HepG2 (cell line): Measurements from ENCODE around the gene C1QTNF12. TPM values are rescaled to one million over a fixed set of nuclear protein-coding genes. Genes with fewer than 3 reads are reported as not detected.

Source experiments
- ASH2L ChIP-seq: fragments of 300-600, 200-600 bp; sonication (generic); IDR thresholded peaks from 2 replicates; pipeline ENCODE4 v1.7.0; 2017; ENCODE audit warnings: low read depth, mild to moderate bottlenecking, moderate library complexity, mixed read lengths, low read length; ENCODE audit not compliant: insufficient read length
- CBFB ChIP-seq: sonication (generic); formaldehyde crosslinking; IDR thresholded peaks from 2 replicates; pipeline ENCODE4 v1.4.0; 2020; ENCODE audit warnings: missing genetic modification reagents
- CREB3 ChIP-seq: sonication (generic); formaldehyde crosslinking; IDR thresholded peaks from 2 replicates; pipeline ENCODE4 v1.5.0; 2020; ENCODE audit warnings: missing genetic modification reagents
- ELF1 ChIP-seq: sonication (generic); formaldehyde crosslinking; IDR thresholded peaks from 2 replicates; pipeline ENCODE4 v1.4.0; 2020; ENCODE audit warnings: missing genetic modification reagents
- GMEB1 ChIP-seq: sonication (generic); formaldehyde crosslinking; IDR thresholded peaks from 2 replicates; pipeline ENCODE4 v1.5.1; 2020; ENCODE audit warnings: missing genetic modification reagents, mild to moderate bottlenecking, borderline replicate concordance
- HDAC6 ChIP-seq: fragments of 200-600 bp; sonication (generic); IDR thresholded peaks from 2 replicates; pipeline ENCODE4 v1.7.0; 2017; ENCODE audit warnings: mild to moderate bottlenecking, antibody characterized with exemption, low read length, low read depth
- HMG20A ChIP-seq: IDR thresholded peaks from 2 replicates; pipeline ENCODE4 v1.6.1; 2016; ENCODE audit warnings: borderline replicate concordance
- HNRNPLL ChIP-seq: fragments of 200-400 bp; formaldehyde crosslinking; IDR thresholded peaks from 2 replicates; pipeline ENCODE4 v1.6.1; 2017; ENCODE audit warnings: mild to moderate bottlenecking, low read depth, low read length; ENCODE audit not compliant: poor library complexity, severe bottlenecking
- NBN ChIP-seq: fragments of 450-650 bp; conservative IDR thresholded peaks from 2 replicates; pipeline ENCODE4 v1.6.1; 2017
- NCOA5 ChIP-seq: sonication (generic); formaldehyde crosslinking; IDR thresholded peaks from 2 replicates; pipeline ENCODE4 v1.4.0; 2020; ENCODE audit warnings: missing genetic modification reagents
- PTBP1 ChIP-seq: fragments of 200-400 bp; formaldehyde crosslinking; IDR thresholded peaks from 2 replicates; pipeline ENCODE4 v1.6.1; 2018; ENCODE audit warnings: low read length, low read depth; ENCODE audit not compliant: poor library complexity, severe bottlenecking
- SALL2 ChIP-seq: sonication (generic); formaldehyde crosslinking; IDR thresholded peaks from 2 replicates; pipeline ENCODE4 v1.8.1; 2023; ENCODE audit warnings: mild to moderate bottlenecking, missing genetic modification reagents, inconsistent platforms
- SAP130 ChIP-seq: IDR thresholded peaks from 2 replicates; pipeline ENCODE4 v1.6.1; 2016; ENCODE audit warnings: low read depth
- UBTF ChIP-seq: sonication (generic); formaldehyde crosslinking; IDR thresholded peaks from 2 replicates; pipeline ENCODE4 v1.4.0; 2020; ENCODE audit warnings: mild to moderate bottlenecking, missing genetic modification reagents
- ZBTB8A ChIP-seq: sonication (generic); formaldehyde crosslinking; IDR thresholded peaks from 2 replicates; pipeline ENCODE4 v1.4.0; 2020; ENCODE audit warnings: mild to moderate bottlenecking, low read depth, missing genetic modification reagents, borderline replicate concordance
- ZMAT5 ChIP-seq: sonication (generic); formaldehyde crosslinking; IDR thresholded peaks from 2 replicates; pipeline ENCODE4 v1.5.0; 2020; ENCODE audit warnings: mild to moderate bottlenecking, low read depth, missing genetic modification reagents, borderline replicate concordance
- ZNF17 ChIP-seq: sonication (generic); formaldehyde crosslinking; IDR thresholded peaks from 2 replicates; pipeline ENCODE4 v1.5.0; 2020; ENCODE audit warnings: mild to moderate bottlenecking, missing genetic modification reagents
- ZNF367 ChIP-seq: sonication (generic); formaldehyde crosslinking; IDR thresholded peaks from 2 replicates; pipeline ENCODE4 v1.4.0; 2020; ENCODE audit warnings: missing genetic modification reagents, borderline replicate concordance
- ZNF598 ChIP-seq: sonication (generic); formaldehyde crosslinking; IDR thresholded peaks from 2 replicates; pipeline ENCODE4 v1.5.1; 2020; ENCODE audit warnings: mild to moderate bottlenecking, missing genetic modification reagents, borderline replicate concordance
- polyA plus RNA-seq, 8 experiments: library from polyadenylated mRNA; depleted of rRNA in 3 of 8; stranded (reverse) in 7 of 8; unstranded in 1 of 8; fragments of >200 nt; fragmentation: Illumina TruSeq in 4 of 8; extraction: Trizol in 4 of 8; gene quantifications; 2 replicates each; pipeline versions ENCODE4 v1.2.1 to v1.2.3, GENCODE V29; 2011 to 2016; ENCODE audit warnings: low read depth in 4 of 8, missing spikeins in 1 of 8, mixed read lengths in 1 of 8; ENCODE audit not compliant: insufficient read depth in 1 of 8
- total RNA-seq, 5 experiments: library from RNA; depleted of rRNA; stranded (reverse); fragments of >200 nt; fragmentation: Illumina TruSeq; extraction: Trizol; gene quantifications; 2 replicates each; pipeline ENCODE4 v1.2.3, GENCODE V29; 2016; ENCODE audit warnings: low read depth in 1 of 5
- TF ChIP-seq, protein P1 (sequence below): sonication (generic); formaldehyde crosslinking; IDR thresholded peaks from 2 replicates; pipeline ENCODE4 v1.5.1; 2020; ENCODE audit warnings: missing genetic modification reagents, mild to moderate bottlenecking, borderline replicate concordance
- TF ChIP-seq, protein P2 (sequence below): sonication (generic); formaldehyde crosslinking; IDR thresholded peaks from 2 replicates; pipeline ENCODE4 v1.4.0; 2020; ENCODE audit warnings: mild to moderate bottlenecking, low read depth, missing genetic modification reagents

Gene C1QTNF12
- total and polyA plus RNA-seq, 2 of the 13 experiments (the other 11 are each of a cell fraction or from before 2014, with no cell fraction given): 0.18 to 0.64 TPM

GRCh38 chr1:1281533-1282321, 35.2 kb upstream of the C1QTNF12 start (continued):
- TF ChIP-seq GMEB1 (CRISPR knock-in tag) (peak; percentile 50; the same call in 1 of the 2 replicates), ZMAT5 (CRISPR knock-in tag) (no peak), HNRNPLL (peak; percentile 50), PTBP1 (no peak), HMG20A (CRISPR knock-in tag) (0 out of 2 replicates have a peak, but pooled peaks have one; percentile 36), CREB3 (CRISPR knock-in tag) (no peak), SAP130 (CRISPR knock-in tag) (peak; percentile 69), NBN (no peak), ZBTB8A (0 out of 2 replicates have a peak, but pooled peaks have one; percentile 35), ELF1 (CRISPR knock-in tag) (peak; percentile 54; the same call in 1 of the 2 replicates), ZNF598 (CRISPR knock-in tag) (no peak), ZNF17 (CRISPR knock-in tag) (no peak), ZNF367 (no peak), SALL2 (no peak; the same call in 1 of the 2 replicates), HDAC6 (no peak), ASH2L (no peak), UBTF (peak; percentile 94), CBFB (peak; percentile 58; the same call in 1 of the 2 replicates), NCOA5 (CRISPR knock-in tag) (no peak)
- TF ChIP-seq, protein P1, sequence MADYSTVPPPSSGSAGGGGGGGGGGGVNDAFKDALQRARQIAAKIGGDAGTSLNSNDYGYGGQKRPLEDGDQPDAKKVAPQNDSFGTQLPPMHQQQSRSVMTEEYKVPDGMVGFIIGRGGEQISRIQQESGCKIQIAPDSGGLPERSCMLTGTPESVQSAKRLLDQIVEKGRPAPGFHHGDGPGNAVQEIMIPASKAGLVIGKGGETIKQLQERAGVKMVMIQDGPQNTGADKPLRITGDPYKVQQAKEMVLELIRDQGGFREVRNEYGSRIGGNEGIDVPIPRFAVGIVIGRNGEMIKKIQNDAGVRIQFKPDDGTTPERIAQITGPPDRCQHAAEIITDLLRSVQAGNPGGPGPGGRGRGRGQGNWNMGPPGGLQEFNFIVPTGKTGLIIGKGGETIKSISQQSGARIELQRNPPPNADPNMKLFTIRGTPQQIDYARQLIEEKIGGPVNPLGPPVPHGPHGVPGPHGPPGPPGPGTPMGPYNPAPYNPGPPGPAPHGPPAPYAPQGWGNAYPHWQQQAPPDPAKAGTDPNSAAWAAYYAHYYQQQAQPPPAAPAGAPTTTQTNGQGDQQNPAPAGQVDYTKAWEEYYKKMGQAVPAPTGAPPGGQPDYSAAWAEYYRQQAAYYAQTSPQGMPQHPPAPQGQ: 0 out of 2 replicates have a peak, but pooled peaks have one; percentile 34
- TF ChIP-seq, protein P2, sequence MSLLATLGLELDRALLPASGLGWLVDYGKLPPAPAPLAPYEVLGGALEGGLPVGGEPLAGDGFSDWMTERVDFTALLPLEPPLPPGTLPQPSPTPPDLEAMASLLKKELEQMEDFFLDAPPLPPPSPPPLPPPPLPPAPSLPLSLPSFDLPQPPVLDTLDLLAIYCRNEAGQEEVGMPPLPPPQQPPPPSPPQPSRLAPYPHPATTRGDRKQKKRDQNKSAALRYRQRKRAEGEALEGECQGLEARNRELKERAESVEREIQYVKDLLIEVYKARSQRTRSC (CRISPR knock-in tag): no peak
